Measurements from ENCODE around the gene LAMA2.

LAMA2 gene

DNA sequence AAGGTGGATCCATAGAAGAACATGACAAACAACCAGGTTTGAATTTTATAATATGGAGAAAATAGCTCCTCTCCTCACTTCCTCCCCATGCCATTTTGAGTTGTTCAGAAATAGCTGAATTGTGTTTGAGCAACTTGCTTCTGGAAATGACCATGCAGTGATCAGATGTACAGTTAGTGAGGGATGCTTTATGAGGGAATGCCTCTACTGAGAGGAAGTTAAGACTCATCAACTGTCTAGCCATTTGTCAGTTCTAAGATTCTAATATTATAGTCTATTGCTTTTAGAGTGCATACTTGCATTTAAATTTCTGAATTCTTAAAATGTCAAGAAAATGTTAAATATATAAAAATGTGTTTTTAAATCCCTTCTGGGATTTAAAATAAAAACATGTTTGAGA, 3.8 kb downstream of the LAMA2 start:
- Mint-ChIP-seq H3K4me3 (no peak overlapping the region), H3K27ac (no peak overlapping the region), H3K9me3 (no peaks in the 10 kb centered on the region), H3K36me3 (no peaks in the 10 kb centered on the region), H3K4me1 (peaks cover 15% of the 10 kb centered on the region)
- ATAC-seq, result no peak
- DNase-seq (ENCODE audit: low spot score in 2 of 2), result no peak

DNA sequence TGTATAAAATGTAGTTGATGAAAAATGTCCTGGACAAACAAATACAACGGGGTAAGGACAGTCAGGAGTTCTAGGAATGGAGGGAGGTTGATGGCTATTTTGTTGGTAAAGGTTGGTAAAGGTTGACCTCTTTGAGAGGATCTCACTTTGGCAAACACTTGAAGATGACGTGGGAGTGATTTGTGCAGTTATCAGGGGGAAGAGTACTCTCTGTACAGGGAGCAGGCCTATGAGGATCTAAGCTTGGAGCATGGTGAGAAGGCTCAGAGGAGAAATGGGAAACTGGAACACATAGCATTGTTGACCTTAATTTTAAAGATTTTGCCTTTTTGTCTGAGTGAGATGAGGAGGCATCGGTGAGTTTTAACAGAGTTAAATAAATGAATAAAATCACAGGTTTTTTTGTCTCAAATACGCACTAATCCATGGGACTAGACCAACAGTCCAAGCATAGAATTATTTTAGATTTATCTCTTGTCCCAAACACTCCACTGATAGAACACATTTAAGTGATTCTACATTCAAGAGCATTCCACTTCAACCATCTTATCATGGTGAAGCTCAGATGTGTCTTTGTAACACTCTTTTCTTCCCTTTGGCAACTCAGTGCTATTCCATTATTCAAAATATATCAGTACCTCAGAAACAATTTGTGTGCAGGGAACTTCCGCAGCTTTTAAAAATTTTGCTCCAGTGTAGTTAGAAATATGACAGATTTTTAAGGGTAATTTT, 5.7 kb downstream of the LAMA2 start:
- Mint-ChIP-seq H3K27ac (no peak overlapping the region), H3K36me3 (no peaks in the 10 kb centered on the region), H3K4me3 (no peak overlapping the region), H3K4me1 (no peaks in the 10 kb centered on the region), H3K9me3 (no peaks in the 10 kb centered on the region)
- no peak for DNase-seq (ENCODE audit: low spot score in 2 of 2)
- ATAC-seq, result no peak

DNA sequence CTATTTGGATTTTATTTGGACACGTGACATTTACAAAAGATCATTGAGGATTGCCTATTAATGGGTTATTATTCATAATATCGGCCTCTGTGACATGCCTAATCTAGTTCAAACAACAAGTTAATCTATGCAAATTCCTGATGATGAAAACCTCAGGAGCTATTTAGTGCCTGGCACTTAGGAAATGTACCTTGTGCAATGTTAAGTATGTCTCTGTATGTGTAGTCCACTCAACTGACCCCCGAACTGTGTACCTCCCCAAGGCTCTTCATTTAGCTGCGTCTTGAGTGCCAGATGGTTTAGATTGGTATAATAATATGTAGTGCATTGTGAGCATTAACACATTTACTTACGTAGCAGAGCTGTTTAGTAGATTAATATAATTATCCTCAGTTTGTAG, 6.9 kb downstream of the LAMA2 start:
- ATAC-seq (no peak), DNase-seq (ENCODE audit: low spot score in 2 of 2) (no peak)
- Mint-ChIP-seq H3K4me3 (no peak overlapping the region), H3K36me3 (no peaks in the 10 kb centered on the region), H3K4me1 (no peaks in the 10 kb centered on the region), H3K9me3 (no peaks in the 10 kb centered on the region), H3K27ac (no peak overlapping the region)

DNA sequence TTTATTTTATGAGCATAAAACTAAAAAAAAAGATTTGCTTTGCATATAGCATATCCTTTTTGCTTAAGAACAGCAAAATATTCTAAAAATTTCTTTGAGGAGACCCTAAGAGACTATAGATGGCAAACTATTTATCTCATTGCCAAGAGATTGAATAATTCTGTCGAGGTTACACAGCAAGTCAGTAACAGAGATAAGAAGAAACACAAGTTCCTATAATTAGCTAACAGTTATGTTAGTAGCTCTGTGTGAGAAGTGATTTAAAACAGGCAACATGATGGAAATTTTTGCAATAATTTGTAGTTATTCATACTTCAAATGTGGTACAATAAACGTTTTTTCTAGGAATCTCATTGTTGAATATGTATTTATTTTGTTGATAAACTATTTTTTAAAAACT, 9.1 kb downstream of the LAMA2 start:
- no peak for ATAC-seq
- H3K4me1 Mint-ChIP-seq, result no peaks in the 10 kb centered on the region
- no peak overlapping the region for H3K4me3 Mint-ChIP-seq
- no peak overlapping the region for H3K27ac Mint-ChIP-seq
- no peaks in the 10 kb centered on the region for H3K36me3 Mint-ChIP-seq
- no peak for DNase-seq (ENCODE audit: low spot score in 2 of 2)
- no peaks in the 10 kb centered on the region for H3K9me3 Mint-ChIP-seq

DNA sequence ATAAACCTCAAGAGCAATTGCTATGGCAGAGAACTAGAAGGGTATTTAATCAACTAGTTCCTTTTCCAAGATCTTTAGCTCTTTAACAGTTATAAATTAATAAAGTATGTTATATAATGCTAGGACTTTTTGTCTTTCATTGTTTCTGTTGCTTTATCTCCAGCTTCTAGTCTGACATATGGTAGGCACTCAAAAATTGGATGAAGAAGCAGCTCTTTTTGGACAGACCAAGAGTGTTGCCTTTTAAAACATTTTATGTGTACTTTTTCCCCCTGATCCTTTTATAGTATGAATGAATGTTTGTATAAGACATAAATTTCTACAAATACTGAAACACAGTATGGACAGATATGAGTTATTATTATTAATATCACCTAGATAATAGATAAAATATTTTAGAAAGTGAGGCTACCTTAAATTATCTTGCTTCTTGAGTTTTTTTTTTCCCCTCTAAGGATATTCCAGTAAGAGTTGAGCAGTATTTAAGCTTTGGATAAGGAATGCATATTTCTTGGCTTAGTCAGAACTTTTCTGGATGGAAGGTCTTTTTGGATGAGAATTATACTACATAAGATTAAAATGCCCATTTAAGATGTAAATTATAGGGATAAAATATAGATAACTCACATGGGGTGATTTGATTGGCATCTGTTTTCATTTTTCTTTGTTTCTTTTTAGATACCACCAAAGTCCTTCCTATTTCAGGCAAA, 16.6 kb downstream of the LAMA2 start:
- no peak overlapping the region for H3K4me3 Mint-ChIP-seq
- DNase-seq (ENCODE audit: low spot score in 2 of 2), result no peak
- no peak overlapping the region for H3K27ac Mint-ChIP-seq
- no peaks in the 10 kb centered on the region for H3K4me1 Mint-ChIP-seq
- ATAC-seq, result no peak
- H3K36me3 Mint-ChIP-seq, result no peaks in the 10 kb centered on the region
- no peaks in the 10 kb centered on the region for H3K9me3 Mint-ChIP-seq

DNA sequence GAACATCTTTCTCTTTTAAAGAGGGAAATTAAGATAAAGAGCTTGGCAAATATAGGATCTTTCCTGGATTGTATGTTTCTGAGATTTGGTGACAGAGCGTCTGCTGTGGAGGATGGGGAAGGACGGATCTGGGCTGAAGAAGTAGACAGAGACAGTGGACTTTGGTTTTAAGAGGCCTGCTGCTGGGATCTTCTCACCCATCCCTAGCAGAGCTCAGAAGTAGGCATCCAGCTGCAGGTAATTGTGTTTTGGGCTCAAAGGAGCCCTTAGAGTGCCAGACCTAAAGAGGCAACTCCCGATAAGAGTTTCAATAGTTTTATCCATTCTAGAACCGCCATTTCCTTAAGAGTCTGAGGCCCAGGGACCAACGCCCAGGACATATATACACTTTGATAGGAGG, 20.8 kb downstream of the LAMA2 start:
- no peaks in the 10 kb centered on the region for H3K9me3 Mint-ChIP-seq
- no peaks in the 10 kb centered on the region for H3K36me3 Mint-ChIP-seq
- DNase-seq (ENCODE audit: low spot score in 2 of 2) (no peak), ATAC-seq (no peak)
- H3K27ac Mint-ChIP-seq, result no peak overlapping the region
- H3K4me3 Mint-ChIP-seq, result no peak overlapping the region
- H3K4me1 Mint-ChIP-seq, result no peaks in the 10 kb centered on the region

DNA sequence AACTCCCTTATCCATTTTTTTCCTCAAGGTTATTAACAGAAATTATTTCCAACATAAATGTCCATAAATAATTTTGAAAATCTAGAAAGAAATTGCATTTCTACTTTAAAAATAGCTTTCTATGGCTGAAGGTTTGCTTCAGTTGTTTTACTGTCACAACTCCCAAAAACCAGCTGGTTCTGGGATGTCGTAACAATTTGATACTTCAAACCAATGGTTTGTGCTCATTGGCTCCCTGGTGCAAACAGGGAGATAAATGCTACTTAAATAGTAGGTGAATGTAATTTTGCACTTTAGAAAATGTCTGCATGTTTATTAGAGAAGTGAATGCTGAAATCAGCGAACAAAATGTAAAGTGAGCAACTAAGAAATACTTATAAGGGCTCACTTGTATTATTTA, 31.1 kb downstream of the LAMA2 start:
- DNase-seq (ENCODE audit: low spot score in 2 of 2), result no peak
- no peak for ATAC-seq
- H3K4me3 Mint-ChIP-seq, result no peak overlapping the region
- H3K36me3 Mint-ChIP-seq, result no peaks in the 10 kb centered on the region
- H3K4me1 Mint-ChIP-seq, result no peaks in the 10 kb centered on the region
- H3K27ac Mint-ChIP-seq, result no peak overlapping the region
- H3K9me3 Mint-ChIP-seq, result peaks cover 2% of the 10 kb centered on the region

DNA sequence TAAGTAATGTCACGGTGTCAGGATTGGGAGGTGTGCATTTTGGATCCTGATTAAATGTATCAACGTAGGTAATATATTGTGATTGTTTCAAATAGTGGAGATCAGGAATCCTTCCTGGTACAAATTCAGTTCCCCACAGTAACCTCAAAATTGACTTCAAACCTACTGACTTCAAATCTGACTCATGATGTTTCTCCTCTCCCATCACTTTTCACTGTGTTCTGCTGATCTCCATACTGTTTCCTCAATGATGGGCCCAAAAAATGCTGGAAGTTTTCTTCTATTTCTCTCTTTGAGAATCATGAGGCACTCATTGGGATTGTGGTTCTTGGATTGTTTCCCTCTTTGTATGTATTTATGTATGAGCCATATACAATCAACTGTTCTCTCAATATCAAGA, 35.9 kb downstream of the LAMA2 start:
- no peaks in the 10 kb centered on the region for H3K36me3 Mint-ChIP-seq
- no peak overlapping the region for H3K4me3 Mint-ChIP-seq
- ATAC-seq, result no peak
- DNase-seq (ENCODE audit: low spot score in 2 of 2), result no peak
- no peak overlapping the region for H3K27ac Mint-ChIP-seq
- H3K9me3 Mint-ChIP-seq, result no peaks in the 10 kb centered on the region
- H3K4me1 Mint-ChIP-seq, result no peaks in the 10 kb centered on the region

DNA sequence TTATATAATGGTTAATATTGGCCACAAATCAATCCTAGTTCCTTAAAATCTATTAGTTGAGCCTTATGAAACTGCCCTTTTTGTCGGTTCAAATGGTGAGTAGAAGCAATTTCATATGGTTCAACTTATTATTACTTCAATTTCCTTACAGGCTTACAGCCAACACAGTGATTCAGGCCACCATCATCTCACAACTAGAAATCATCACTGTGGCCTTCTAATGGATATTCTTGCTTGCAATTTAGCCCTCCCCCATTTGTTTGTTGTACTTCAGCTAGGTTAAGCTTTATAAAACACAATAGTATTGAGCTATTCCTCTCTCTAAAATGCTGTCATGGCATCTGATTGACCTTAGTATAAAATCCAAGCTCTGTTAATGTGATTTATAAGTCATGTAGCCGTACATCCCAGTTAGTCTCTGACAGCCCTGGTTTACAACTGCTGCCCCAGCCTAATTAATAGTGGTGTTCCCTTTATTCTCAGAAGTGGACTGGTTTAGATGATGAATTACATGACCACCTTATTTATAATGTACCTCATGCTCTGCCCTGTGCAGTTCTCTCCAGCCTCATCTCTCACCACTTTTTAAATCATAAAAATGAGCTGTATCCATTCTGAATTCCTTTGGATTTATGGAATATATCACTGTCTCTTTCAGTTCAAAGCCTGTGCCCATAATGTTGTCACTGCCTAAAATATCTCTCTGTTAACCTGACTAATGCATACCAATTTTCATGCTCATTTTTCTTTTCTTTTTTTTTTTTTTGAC, 36.7 kb downstream of the LAMA2 start:
- DNase-seq (ENCODE audit: low spot score in 2 of 2) (no peak), ATAC-seq (no peak)
- Mint-ChIP-seq H3K4me3 (no peak overlapping the region), H3K4me1 (no peaks in the 10 kb centered on the region), H3K9me3 (no peaks in the 10 kb centered on the region), H3K36me3 (no peaks in the 10 kb centered on the region), H3K27ac (no peak overlapping the region)

DNA sequence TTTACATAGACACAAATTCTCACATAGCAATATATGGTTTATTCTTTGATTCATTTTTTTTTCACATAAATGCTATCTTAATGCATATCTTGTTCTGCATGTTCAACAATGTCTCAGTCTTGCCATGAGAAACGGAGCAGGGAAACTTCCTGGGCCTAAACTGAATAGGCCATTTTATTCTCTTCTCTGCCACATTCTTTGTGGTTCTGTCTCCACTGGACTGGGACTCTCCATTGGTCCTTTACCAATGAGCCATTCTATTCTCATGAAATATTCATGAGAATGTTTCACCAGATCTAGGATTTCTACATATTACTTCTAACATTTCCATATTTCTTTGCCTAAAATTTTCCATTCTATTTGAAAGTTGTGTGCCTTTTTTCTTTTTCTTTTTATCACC, 42.8 kb downstream of the LAMA2 start:
- Mint-ChIP-seq H3K4me1 (no peaks in the 10 kb centered on the region), H3K27ac (no peak overlapping the region), H3K36me3 (no peaks in the 10 kb centered on the region), H3K4me3 (no peak overlapping the region), H3K9me3 (no peaks in the 10 kb centered on the region)
- no peak for ATAC-seq
- DNase-seq (ENCODE audit: low spot score in 2 of 2), result no peak

DNA sequence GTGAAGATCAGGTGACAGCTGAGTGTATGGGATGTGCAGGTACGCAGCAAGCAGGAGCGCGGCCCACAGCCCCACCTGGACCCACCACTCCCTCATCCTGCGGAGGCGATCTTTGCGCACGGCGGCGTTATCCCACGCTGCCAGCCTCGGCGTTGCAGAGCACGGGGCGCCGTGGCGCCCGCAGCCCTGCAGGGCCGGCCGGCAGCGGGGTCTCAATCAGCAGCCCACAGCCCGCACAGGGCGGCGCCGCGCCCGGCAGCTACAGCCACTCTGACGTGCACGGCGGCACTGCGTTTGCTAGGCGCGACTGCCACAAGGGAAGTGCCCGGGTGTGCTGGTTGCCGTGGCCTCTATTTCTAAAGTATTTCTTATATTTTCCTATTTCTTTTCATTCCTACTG, 46.9 kb downstream of the LAMA2 start:
- Mint-ChIP-seq H3K36me3 (no peaks in the 10 kb centered on the region), H3K4me1 (no peaks in the 10 kb centered on the region), H3K9me3 (no peaks in the 10 kb centered on the region), H3K27ac (no peak overlapping the region), H3K4me3 (no peak overlapping the region)
- ATAC-seq, result peak; percentile 37
- DNase-seq (ENCODE audit: low spot score in 2 of 2), result no peak

DNA sequence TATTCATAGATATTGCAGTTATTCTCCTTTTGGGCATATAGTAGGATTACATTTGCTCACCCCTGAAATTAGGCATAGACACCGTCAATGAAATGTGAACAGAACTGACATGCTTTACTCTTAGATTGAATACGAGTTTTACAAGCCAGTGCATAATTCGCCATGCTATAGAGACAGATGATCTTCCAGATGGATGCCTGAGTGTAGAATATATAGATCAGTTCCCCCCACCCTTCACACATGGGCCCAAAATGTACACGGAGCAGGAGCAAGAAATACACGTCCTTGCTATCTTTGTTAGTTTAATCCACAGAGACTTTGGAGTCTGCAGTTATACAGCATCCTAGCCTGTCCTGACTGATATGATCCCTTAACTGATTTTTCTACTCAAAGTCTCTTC, 47.4 kb downstream of the LAMA2 start:
- H3K27ac Mint-ChIP-seq, result no peak overlapping the region
- ATAC-seq, result no peak
- no peaks in the 10 kb centered on the region for H3K4me1 Mint-ChIP-seq
- H3K4me3 Mint-ChIP-seq, result no peak overlapping the region
- H3K9me3 Mint-ChIP-seq, result no peaks in the 10 kb centered on the region
- no peak for DNase-seq (ENCODE audit: low spot score in 2 of 2)
- no peaks in the 10 kb centered on the region for H3K36me3 Mint-ChIP-seq

DNA sequence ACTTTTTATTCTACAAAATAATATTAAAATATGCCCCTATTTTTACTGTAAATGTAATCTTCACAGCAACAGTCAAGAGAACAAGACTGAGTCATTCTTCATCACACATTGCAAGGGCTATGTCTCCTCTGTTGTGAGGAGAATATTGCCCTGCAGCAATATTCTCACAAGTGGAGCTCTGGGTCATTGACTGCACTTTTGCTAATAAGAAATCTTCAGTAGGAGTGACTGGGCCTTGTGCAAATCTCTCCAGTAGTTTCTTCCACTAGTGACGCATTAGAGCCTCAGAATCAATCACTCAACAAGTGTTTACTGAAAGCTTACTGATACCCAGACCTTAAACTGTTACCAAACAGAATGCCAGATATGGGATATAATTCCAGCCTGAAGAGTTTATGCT, 49.1 kb downstream of the LAMA2 start:
- no peaks in the 10 kb centered on the region for H3K9me3 Mint-ChIP-seq
- no peak overlapping the region for H3K27ac Mint-ChIP-seq
- no peak for ATAC-seq
- DNase-seq (ENCODE audit: low spot score in 2 of 2), result no peak
- H3K4me1 Mint-ChIP-seq, result no peaks in the 10 kb centered on the region
- no peaks in the 10 kb centered on the region for H3K36me3 Mint-ChIP-seq
- H3K4me3 Mint-ChIP-seq, result no peak overlapping the region

DNA sequence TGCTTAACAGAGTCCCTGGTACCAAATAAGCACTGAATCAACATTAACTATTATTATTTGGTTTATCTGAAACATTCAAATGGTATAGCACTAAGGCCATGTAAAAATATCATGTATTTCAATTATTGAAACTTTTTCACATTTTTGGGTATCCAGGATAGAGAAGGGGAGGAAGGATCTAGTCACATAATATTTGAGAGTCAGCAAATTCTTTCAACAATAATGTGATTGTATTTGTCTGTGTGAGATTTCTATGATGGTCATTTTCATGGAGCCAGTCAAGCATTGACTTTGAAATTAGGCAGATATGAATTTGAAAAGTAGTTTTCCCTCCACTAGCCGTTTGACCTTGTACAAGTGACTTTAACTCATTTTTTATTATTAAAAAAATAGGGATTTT, 67.9 kb downstream of the LAMA2 start:
- Mint-ChIP-seq H3K27ac (no peak overlapping the region), H3K4me1 (no peaks in the 10 kb centered on the region), H3K9me3 (no peaks in the 10 kb centered on the region), H3K4me3 (no peak overlapping the region), H3K36me3 (no peaks in the 10 kb centered on the region)
- ATAC-seq, result no peak
- DNase-seq (ENCODE audit: low spot score in 2 of 2), result no peak

DNA sequence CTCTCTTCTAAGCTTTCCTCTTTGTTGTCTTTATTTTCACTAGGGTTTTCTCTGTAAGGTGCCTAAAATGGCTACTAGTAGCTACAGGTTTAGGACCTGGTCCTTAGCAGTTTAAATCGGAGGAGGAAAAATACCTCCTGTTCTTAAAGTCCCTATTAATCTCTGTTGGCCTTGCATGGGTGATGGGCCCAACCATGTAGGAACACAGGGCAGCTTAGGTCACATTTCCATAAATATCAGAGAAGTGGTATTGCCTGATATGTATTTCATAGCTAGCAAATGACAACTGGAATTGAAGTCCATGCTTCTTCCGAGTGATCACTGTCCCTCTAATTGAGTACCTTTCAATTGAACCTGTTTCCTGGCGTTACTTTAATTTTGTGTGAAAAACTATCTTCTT, 70.0 kb downstream of the LAMA2 start:
- no peak overlapping the region for H3K27ac Mint-ChIP-seq
- no peaks in the 10 kb centered on the region for H3K36me3 Mint-ChIP-seq
- no peaks in the 10 kb centered on the region for H3K4me1 Mint-ChIP-seq
- no peak overlapping the region for H3K4me3 Mint-ChIP-seq
- no peaks in the 10 kb centered on the region for H3K9me3 Mint-ChIP-seq
- DNase-seq (ENCODE audit: low spot score in 2 of 2) (no peak), ATAC-seq (no peak)

All from stimulated activated effector memory CD8-positive, alpha-beta T cell treated with anti-CD3 and anti-CD28 coated beads, Interleukin-12 subunit alpha, Interleukin-12 subunit beta, amount 100 ng/mL, for 72 hours (primary cell).